GM21825 (cell line): ENCODE results near the gene NAA35.

Source experiments
- ATAC-seq: cut with Tn5 transposase; IDR thresholded peaks from one replicate; pipeline ENCODE4 v1.9.1; 2021; ENCODE audit warnings: mild to moderate bottlenecking, moderate library complexity; ENCODE audit not compliant: unreplicated experiment

The NAA35 gene

DNA sequence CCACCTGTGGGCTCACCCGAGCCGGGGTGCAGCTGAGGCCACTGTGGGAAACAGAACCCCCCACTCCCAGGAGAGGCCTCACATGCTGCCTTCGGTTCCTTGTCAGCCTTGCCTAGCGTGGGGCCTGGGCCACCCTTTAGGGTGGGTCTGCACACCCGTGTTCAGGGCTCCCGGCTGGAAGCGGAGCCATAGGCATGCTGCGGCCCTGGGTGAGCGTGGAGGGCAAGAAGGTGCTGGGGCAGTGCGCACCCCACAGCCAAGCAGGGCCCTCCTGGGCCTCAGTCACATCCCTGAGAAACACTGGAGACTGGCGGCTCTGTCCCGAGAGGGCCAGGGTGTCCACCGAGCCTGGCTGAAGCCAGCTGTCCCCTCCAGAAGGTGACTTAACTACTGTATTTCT, 116.5 kb downstream of the NAA35 start:
- ATAC-seq: no peak

DNA sequence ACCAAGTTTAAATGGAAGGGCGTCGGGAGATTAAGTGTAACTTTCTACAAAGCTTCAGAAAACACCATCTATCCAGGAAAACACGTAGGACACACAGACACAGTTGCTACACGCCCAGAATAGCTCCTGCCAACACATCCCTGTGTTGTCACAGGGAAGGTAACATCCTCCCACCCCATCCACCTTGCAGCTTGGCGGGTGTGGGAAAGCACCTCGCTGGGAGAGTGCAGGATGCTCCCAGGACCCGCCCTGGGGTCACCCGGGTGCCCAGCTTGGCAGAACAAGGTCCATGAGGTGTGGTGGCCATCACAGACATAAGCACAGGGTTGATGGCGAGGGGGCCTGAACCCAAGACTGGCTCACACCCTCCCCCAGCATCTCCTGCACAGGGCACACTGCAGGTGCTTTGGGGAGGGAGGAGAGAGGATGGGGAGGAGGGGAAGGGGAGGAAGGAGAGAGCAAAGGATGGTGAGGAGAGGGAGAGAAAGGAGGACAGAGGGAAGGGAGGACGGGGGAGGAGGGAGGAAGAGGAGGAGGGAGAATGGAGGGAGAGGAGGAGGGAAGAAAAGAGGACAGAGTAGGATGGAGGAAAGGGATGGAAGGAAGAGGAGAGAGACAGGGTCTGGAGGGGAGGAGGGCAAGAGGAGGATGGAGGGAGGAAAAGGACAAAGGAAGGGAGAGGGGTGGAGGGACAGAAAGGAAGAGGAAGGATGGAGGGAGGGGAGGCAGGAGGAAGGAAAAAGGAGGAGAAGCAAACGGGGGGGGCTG, 121.2 kb downstream of the NAA35 start:
- no peak for ATAC-seq

DNA sequence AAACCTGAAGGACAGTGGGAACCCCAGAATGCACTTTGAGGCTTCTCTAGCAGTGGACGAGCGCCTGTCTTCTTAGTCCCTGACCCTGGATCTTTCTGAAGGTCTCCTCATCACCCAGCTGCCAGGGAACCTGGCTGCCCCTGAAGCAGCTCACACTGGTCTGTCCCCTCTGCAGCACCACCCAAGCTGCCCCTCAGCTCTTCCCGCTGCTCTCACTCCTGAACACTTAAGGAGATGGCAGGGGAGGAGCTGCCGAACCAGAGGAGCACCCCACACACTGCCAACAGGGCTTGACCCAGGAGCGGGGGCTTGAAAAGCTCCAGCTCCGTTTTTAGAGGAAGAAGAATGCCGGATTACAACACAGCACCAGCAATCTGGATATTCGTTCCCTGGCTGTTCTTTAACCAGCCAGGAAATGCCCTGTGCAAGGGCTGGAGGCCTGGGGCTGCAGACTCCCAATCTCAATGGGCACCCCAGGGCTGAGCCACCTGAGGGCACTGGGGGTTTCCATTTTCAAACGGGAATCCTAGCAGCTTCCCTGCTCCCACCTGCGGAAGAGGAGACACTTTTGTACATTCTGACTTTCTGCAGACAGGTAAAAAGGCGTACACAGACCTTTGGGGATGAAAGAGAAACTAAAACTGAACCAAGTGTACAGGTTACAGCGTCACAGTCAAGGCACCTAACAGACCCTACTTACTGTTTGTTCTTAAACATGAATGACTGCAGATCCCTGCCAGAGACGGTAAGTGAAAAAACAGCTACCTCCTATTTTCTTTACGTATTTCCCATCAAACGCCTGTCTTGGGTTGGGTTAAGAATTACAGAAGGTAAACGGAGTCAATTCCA, 122.1 kb downstream of the NAA35 start:
- no peak for ATAC-seq

DNA sequence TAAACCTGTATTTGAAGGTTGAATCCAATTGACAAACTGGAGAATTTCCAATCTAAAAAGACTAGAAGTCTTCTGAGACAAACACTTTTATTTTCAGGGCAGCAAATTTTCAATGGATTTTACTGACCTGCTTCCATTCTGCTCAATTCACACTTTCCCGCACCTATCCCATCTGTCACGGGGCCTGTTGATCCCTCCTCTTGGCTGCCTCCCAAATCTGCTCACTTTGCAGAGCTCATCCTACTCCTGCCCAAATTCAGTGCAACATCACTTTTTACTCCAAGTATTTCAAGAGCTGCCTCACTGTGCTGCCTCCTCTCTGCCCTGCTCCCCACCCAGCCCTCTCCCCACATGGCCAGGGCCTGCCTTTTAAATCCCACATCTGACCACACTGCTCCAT, 123.3 kb downstream of the NAA35 start:
- ATAC-seq: no peak

DNA sequence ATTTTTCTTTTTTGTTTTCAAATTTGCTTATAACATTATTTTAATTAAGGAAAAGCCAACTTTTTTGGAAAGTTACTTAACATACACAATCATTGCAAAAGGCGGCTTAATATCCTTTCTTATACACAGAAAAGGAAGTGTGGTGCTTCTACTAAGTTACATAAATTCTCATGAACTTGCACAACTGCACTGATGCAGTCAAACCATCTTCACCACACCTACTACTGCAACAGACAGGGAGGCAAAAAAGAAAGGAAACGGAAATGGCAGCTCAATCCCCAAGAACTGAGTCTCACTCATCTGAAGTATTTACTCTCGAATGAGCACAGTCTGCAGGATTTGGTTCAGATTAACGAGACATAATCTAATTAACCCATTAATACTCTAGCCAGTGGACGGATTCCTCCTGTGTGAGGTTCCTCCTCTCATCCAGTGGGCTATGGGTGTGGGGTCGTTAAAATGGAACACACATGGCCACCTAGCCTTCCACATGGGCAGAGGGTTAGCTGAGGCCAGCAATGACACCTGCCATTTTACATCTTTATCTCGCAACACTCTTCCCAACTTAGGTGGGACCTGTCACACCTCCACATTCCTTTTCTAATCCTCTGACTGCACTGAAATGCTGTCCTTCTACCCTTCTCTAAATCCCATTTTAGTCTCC, 128.4 kb downstream of the NAA35 start:
- no peak for ATAC-seq
